Erythroblast (primary cell): ENCODE measurements around the gene CDH22.

Experiments
- GATA1 ChIP-seq: IDR thresholded peaks from 2 replicates; pipeline ENCODE4 v1.6.1; 2011; ENCODE audit warnings: low read depth, mild to moderate bottlenecking, control low read depth, low read length, moderate library complexity
- POLR2A ChIP-seq: IDR thresholded peaks from 2 replicates; pipeline ENCODE4 v1.6.1; 2011; ENCODE audit warnings: mild to moderate bottlenecking, low read length

DNA sequence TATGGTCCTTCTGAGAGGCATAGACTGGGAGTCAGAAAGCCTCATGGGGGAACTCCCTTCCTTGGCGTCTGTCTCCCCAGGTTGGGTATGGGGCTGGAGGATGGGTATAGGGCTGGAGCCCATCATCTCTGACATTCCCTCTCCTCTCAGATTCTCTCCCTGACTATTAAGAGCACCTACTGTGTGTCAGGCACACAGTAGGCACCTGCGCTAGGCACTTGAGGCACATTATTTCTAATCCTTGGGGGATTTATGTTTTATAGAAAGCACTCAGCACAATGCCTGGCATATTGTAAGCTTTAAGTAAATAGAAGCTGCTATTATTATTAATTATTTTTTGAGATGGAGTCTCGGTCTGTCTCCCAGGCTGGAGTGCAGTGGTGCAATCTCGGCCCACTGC lies 113.9 kb downstream of the CDH22 start:
- no peak for TF ChIP-seq POLR2A
- TF ChIP-seq GATA1: no peak
